GM19025 (cell line): ENCODE data around the gene SPATA24.
"Not testable (repeated sequence)": the region's sequence is repeated elsewhere in the genome, so short reads cannot be mapped to it uniquely, and the experiment has no call there.

Experiments used
- ATAC-seq: cut with Tn5 transposase; IDR thresholded peaks from one replicate; pipeline ENCODE4 v1.9.1; 2021; ENCODE audit warnings: mild to moderate bottlenecking, low read depth, moderate library complexity; ENCODE audit not compliant: unreplicated experiment

The SPATA24 gene

GRCh38 chr5:139355900-139356299 lies 48.0 kb downstream of the SPATA24 start:
- not testable (repeated sequence) for ATAC-seq

GRCh38 chr5:139354186-139354585 lies 49.7 kb downstream of the SPATA24 start:
- ATAC-seq = no peak

- not testable (repeated sequence) for ATAC-seq
These were observed 56.0 kb downstream of the SPATA24 start for GRCh38 chr5:139347863-139348262.
